Esophagus (tissue), 2 donors: Measurements from ENCODE around the gene HMX1. TPM values are rescaled to one million over a fixed set of nuclear protein-coding genes. Genes with fewer than 3 reads are reported as not detected.

Source experiments
- H3K27ac ChIP-seq, 2 donors: one replicate each; pipeline ENCODE4 v1.5.1; 2013; ENCODE audit warnings: low read depth in 2 of 2, mild to moderate bottlenecking in 2 of 2, inconsistent platforms in 1 of 2, low read length in 1 of 2, moderate library complexity in 1 of 2
- H3K27me3 ChIP-seq, 2 donors: one replicate each; pipeline ENCODE4 v1.6.1; 2013; ENCODE audit warnings: low read length in 2 of 2, control low read depth in 1 of 2, mild to moderate bottlenecking in 1 of 2; ENCODE audit not compliant: insufficient read depth in 2 of 2, control insufficient read depth in 1 of 2
- H3K36me3 ChIP-seq, 2 donors: one replicate each; pipeline ENCODE4 v1.6.1; 2013; ENCODE audit warnings: low read length in 1 of 2; ENCODE audit not compliant: control insufficient read depth in 2 of 2, insufficient read depth in 2 of 2
- H3K4me1 ChIP-seq, 2 donors: one replicate each; pipeline ENCODE4 v1.6.1; 2013; ENCODE audit warnings: low read length in 1 of 2; ENCODE audit not compliant: control insufficient read depth in 2 of 2, insufficient read depth in 2 of 2
- H3K4me3 ChIP-seq, 2 donors: one replicate each; pipeline ENCODE4 v1.5.1; 2013; ENCODE audit warnings: low read length in 2 of 2, mild to moderate bottlenecking in 2 of 2, low read depth in 1 of 2, moderate library complexity in 1 of 2
- H3K9me3 ChIP-seq, 2 donors: one replicate each; pipeline ENCODE4 v1.6.1; 2013; ENCODE audit warnings: mild to moderate bottlenecking in 2 of 2, low read depth in 1 of 2, low read length in 1 of 2, moderate library complexity in 1 of 2; ENCODE audit not compliant: control insufficient read depth in 2 of 2, insufficient read depth in 1 of 2
- whole genome bisulfite sequencing, 2 donors: extraction: QIAGEN DNeasy Blood & Tissue Kit; methylation state at CpG; one replicate each; pipeline ENCODE4 v1.1.7; 2013; 5-methylcytosine and 5-hydroxymethylcytosine counted together
- polyA plus RNA-seq, 2 donors: library from polyadenylated mRNA; stranded (reverse); fragments of 200-250 nt; gene quantifications; one replicate each; pipeline ENCODE4 v1.2.3, GENCODE V29; 2013
- donor health status: healthy with polysubstance abuse.
- donor health status: Bipolar disorder and iron deficiency.

The HMX1 gene
- polyA plus RNA-seq, 2 donors, result not detected

GRCh38 chr4:8864912-8865680 lies 6.5 kb downstream of the HMX1 start:
- peaks cover 7 to 8% of the 10 kb centered on the region in 2 donors for H3K4me1 ChIP-seq
- no peaks in the 10 kb centered on the region for H3K36me3 ChIP-seq
- WGBS, 2 donors, result 26 to 36% methylated on average over 31 to 32 of the region's 32 CpGs
- H3K27me3 ChIP-seq, result peaks cover 49 to 69% of the 10 kb centered on the region in 2 donors
- H3K4me3 ChIP-seq, result no peak overlapping the region
- no peak overlapping the region for H3K27ac ChIP-seq
- no peaks in the 10 kb centered on the region for H3K9me3 ChIP-seq

- Histone ChIP-seq H3K9me3 (no peaks in the 10 kb centered on the region), H3K27ac (no peak overlapping the region), H3K36me3 (no peaks in the 10 kb centered on the region), H3K4me1 (peaks cover 7 to 8% of the 10 kb centered on the region in 2 donors), H3K27me3 (peaks cover 47 to 72% of the 10 kb centered on the region in 2 donors), H3K4me3 (no peak overlapping the region)
- WGBS, 2 donors, result 15 to 16% methylated on average over 30 to 31 of the region's 31 CpGs
Observed at GRCh38 chr4:8863686-8864682, 7.7 kb downstream of the HMX1 start.

- 7 to 8% methylated on average over 38 to 41 of the region's 41 CpGs for WGBS, 2 donors
Observed at GRCh38 chr4:8862800-8863685, 8.6 kb downstream of the HMX1 start.

GRCh38 chr4:8862334-8862733 lies 9.3 kb downstream of the HMX1 start:
- Histone ChIP-seq H3K27ac (no peak overlapping the region), H3K27me3 (peaks cover 40 to 69% of the 10 kb centered on the region in 2 donors), H3K36me3 (no peaks in the 10 kb centered on the region), H3K9me3 (no peaks in the 10 kb centered on the region), H3K4me1 (peaks cover 6 to 10% of the 10 kb centered on the region in 2 donors), H3K4me3 (no peak overlapping the region)
- WGBS, 2 donors, result 9% methylated on average over 5 of the region's 5 CpGs

More at GRCh38 chr4:8862800-8863685, 8.6 kb downstream of the HMX1 start:
- Histone ChIP-seq H3K36me3 (no peaks in the 10 kb centered on the region), H3K4me3 (no peak overlapping the region), H3K4me1 (peaks cover 7 to 8% of the 10 kb centered on the region in 2 donors), H3K27ac (no peak overlapping the region), H3K9me3 (no peaks in the 10 kb centered on the region), H3K27me3 (peaks cover 46 to 69% of the 10 kb centered on the region in 2 donors)

GRCh38 chr4:8861576-8862295 lies 9.9 kb downstream of the HMX1 start:
- peaks cover 6 to 13% of the 10 kb centered on the region in 2 donors for H3K4me1 ChIP-seq
- no peaks in the 10 kb centered on the region for H3K9me3 ChIP-seq
- WGBS, 2 donors, result 4 to 8% methylated on average over 62 to 64 of the region's 64 CpGs
- H3K4me3 ChIP-seq, result no peak overlapping the region
- H3K27me3 ChIP-seq, result peaks cover 40 to 68% of the 10 kb centered on the region in 2 donors
- no peaks in the 10 kb centered on the region for H3K36me3 ChIP-seq
- H3K27ac ChIP-seq, result no peak overlapping the region

- 3% methylated on average over 70 to 79 of the region's 82 CpGs for WGBS, 2 donors
- Histone ChIP-seq H3K27ac (no peak overlapping the region), H3K4me1 (peaks cover 6 to 13% of the 10 kb centered on the region in 2 donors), H3K27me3 (peaks cover 39 to 73% of the 10 kb centered on the region in 2 donors), H3K4me3 (no peak overlapping the region), H3K9me3 (no peaks in the 10 kb centered on the region), H3K36me3 (no peaks in the 10 kb centered on the region)
Observed at GRCh38 chr4:8860892-8861575, 10.6 kb downstream of the HMX1 start.

GRCh38 chr4:8860096-8860891 lies 11.3 kb downstream of the HMX1 start:
- Histone ChIP-seq H3K4me3 (no peak overlapping the region), H3K27me3 (peaks cover 36 to 69% of the 10 kb centered on the region in 2 donors)
- 5% methylated on average over 69 to 70 of the region's 70 CpGs for WGBS, 2 donors

More at GRCh38 chr4:8860096-8860891, 11.3 kb downstream of the HMX1 start:
- no peak overlapping the region for H3K27ac ChIP-seq
- H3K9me3 ChIP-seq, result no peaks in the 10 kb centered on the region
- H3K4me1 ChIP-seq, result peaks cover 6 to 13% of the 10 kb centered on the region in 2 donors
- no peaks in the 10 kb centered on the region for H3K36me3 ChIP-seq
